ENCODE results near the gene TMEM252.

DNA sequence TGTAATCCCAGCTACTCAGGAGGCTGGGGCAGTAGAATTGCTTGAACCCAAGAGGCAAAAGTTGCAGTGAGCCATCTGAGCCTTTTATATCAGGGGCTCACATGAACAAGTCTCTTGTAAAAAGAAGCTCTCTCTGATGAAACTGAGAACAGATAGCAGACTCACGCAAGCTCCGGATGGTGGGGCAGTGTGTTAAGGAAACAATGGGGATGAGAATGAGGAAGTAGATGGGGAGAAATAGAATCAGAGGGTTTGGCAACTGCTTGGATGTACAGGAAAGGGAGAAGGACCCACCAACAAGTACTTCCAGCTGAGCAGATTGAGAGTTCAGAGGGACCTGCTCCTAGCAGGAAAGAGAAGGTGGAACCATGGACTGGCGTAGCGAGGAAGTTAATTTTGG lies 18.6 kb downstream of the TMEM252 start:
- TF ChIP-seq, protein P1, sequence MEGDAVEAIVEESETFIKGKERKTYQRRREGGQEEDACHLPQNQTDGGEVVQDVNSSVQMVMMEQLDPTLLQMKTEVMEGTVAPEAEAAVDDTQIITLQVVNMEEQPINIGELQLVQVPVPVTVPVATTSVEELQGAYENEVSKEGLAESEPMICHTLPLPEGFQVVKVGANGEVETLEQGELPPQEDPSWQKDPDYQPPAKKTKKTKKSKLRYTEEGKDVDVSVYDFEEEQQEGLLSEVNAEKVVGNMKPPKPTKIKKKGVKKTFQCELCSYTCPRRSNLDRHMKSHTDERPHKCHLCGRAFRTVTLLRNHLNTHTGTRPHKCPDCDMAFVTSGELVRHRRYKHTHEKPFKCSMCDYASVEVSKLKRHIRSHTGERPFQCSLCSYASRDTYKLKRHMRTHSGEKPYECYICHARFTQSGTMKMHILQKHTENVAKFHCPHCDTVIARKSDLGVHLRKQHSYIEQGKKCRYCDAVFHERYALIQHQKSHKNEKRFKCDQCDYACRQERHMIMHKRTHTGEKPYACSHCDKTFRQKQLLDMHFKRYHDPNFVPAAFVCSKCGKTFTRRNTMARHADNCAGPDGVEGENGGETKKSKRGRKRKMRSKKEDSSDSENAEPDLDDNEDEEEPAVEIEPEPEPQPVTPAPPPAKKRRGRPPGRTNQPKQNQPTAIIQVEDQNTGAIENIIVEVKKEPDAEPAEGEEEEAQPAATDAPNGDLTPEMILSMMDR (IDR thresholded peaks at IDR 0.05): no peak
- TF ChIP-seq CHD2 (IDR thresholded peaks at IDR 0.05; ENCODE audit: low read length, partially characterized antibody) (no peak), ZFP36 (IDR thresholded peaks at IDR 0.05; ENCODE audit: borderline replicate concordance, partially characterized antibody) (no peak), ESRRA (IDR thresholded peaks at IDR 0.05; ENCODE audit: borderline replicate concordance, low read length) (no peak), CEBPB (IDR thresholded peaks at IDR 0.05) (no peak), POLR2A (IDR thresholded peaks at IDR 0.05; ENCODE audit: low read length) (no peak), RAD21 (conservative IDR thresholded peaks at IDR 0.05 in 1 of 2, IDR thresholded peaks at IDR 0.05 in 1 of 2) (no peak), TP53 (CRISPR knock-in tag; IDR thresholded peaks at IDR 0.05) (no peak), CBX2 (IDR thresholded peaks at IDR 0.05; ENCODE audit: borderline replicate concordance, low read depth) (no peak), EP300 (IDR thresholded peaks at IDR 0.05) (no peak)
- TF ChIP-seq, protein P2, sequence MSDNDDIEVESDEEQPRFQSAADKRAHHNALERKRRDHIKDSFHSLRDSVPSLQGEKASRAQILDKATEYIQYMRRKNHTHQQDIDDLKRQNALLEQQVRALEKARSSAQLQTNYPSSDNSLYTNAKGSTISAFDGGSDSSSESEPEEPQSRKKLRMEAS (IDR thresholded peaks at IDR 0.05): no peak
- TF ChIP-seq, protein P3, sequence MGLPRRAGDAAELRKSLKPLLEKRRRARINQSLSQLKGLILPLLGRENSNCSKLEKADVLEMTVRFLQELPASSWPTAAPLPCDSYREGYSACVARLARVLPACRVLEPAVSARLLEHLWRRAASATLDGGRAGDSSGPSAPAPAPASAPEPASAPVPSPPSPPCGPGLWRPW (IDR thresholded peaks at IDR 0.05): no peak
